SH-SY5Y (cell line): ENCODE measurements around the gene HSFX2.

ENCODE experiments used
- GATA2 ChIP-seq: IDR thresholded peaks from 2 replicates; pipeline ENCODE4 v1.6.1; 2011; ENCODE audit warnings: mild to moderate bottlenecking, low read depth, low read length
- GATA3 ChIP-seq: IDR thresholded peaks from 2 replicates; pipeline ENCODE4 v1.6.1; 2011; ENCODE audit warnings: low read depth, mild to moderate bottlenecking, low read length, moderate library complexity

DNA sequence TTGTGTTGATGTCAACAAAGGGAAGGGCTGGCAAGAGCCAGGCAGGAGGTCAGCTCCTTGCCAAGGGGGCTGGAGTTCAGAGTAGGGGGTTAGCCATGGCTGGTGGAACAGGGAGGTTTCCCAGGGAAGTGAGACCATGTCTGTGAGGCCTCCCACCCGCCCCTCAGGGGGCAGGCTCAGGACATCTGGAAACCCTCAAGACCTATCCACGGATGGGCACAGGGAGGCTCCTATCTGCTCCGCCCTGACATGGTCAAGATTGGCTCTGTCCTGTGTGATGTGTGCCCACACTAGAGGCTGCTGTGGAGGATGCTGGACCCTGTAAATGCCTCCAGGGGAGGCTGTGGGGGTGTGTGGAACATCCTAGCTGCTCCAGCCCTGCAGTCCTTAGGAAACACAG, 44.5 kb upstream of the HSFX2 start:
- TF ChIP-seq GATA2 (no peak), GATA3 (no peak)
